Upper lobe of right lung (tissue), 1 donor: ENCODE results near the gene SEZ6L2. TPM values are rescaled to one million over a fixed set of nuclear protein-coding genes. Genes with fewer than 3 reads are reported as not detected.

Experiments
- ATAC-seq: fragments of 200-7000 bp; cut with Tn5 transposase; one replicate; pipeline ENCODE4 v1.9.1; 2020; ENCODE audit warnings: mild to moderate bottlenecking, moderate library complexity
- DNase-seq: peaks from one replicate; pipeline ENCODE4 v3.0.0-alpha.2; 2020
- H3K27ac ChIP-seq: fragments of 200-600 bp; one replicate; pipeline ENCODE4 v1.8.0; 2022
- H3K27me3 ChIP-seq: fragments of 200-600 bp; one replicate; pipeline ENCODE4 v1.8.0; 2022; ENCODE audit warnings: mild to moderate bottlenecking
- H3K36me3 ChIP-seq: fragments of 200-600 bp; one replicate; pipeline ENCODE4 v1.8.0; 2022
- H3K4me1 ChIP-seq: fragments of 200-600 bp; one replicate; pipeline ENCODE4 v1.8.0; 2022
- H3K4me3 ChIP-seq: fragments of 200-600 bp; one replicate; pipeline ENCODE4 v1.8.0; 2022; ENCODE audit warnings: mild to moderate bottlenecking
- H3K9me3 ChIP-seq: fragments of 200-600 bp; one replicate; pipeline ENCODE4 v1.8.0; 2022
- CTCF ChIP-seq: fragments of 200-600 bp; IDR thresholded peaks from one replicate; pipeline ENCODE4 v1.8.0; 2022; ENCODE audit warnings: antibody characterized with exemption
- intact Hi-C: fragments of 100-400 bp; cut with DNase I; formaldehyde crosslinking; loops from one replicate; pipeline ENCODE4 v1.11.0; 2022
- total RNA-seq: library from RNA; stranded (reverse); fragmentation: NEBNext Ultra II Directional; extraction: Animal tissue kit (Norgen Biotek cat#: 25700); gene quantifications from one replicate; pipeline ENCODE4 v1.2.1, GENCODE V29; 2021
- donor health status: DM: no; HTN: yes; CAD: no; lungs with severe emphysema.

The SEZ6L2 gene
- total RNA-seq, 1 donor from 2014 or later: 11.9 TPM

GRCh38 chr16:29908719-29909220, 9.4 kb upstream of the SEZ6L2 start:
- Histone ChIP-seq H3K9me3 (no peaks in the 10 kb centered on the region), H3K4me3 (no peak overlapping the region), H3K4me1 (no peaks in the 10 kb centered on the region), H3K36me3 (no peaks in the 10 kb centered on the region), H3K27me3 (no peaks in the 10 kb centered on the region), H3K27ac (no peak overlapping the region)
- DNase-seq (no peak), ATAC-seq (no peak)
- TF ChIP-seq CTCF: no peak
- intact Hi-C loops: no loop called here

- Histone ChIP-seq H3K36me3 (no peaks in the 10 kb centered on the region), H3K9me3 (no peaks in the 10 kb centered on the region), H3K4me1 (no peaks in the 10 kb centered on the region), H3K27me3 (no peaks in the 10 kb centered on the region), H3K27ac (no peak overlapping the region), H3K4me3 (no peak overlapping the region)
- DNase-seq (no peak), ATAC-seq (no peak)
- TF ChIP-seq CTCF: no peak
- intact Hi-C loops: no loop called here
These were observed 8.6 kb upstream of the SEZ6L2 start for GRCh38 chr16:29907973-29908372.

GRCh38 chr16:29906520-29907244, 7.3 kb upstream of the SEZ6L2 start:
- Histone ChIP-seq H3K4me1 (no peaks in the 10 kb centered on the region), H3K36me3 (no peaks in the 10 kb centered on the region), H3K9me3 (no peaks in the 10 kb centered on the region), H3K27ac (no peak overlapping the region), H3K4me3 (no peak overlapping the region), H3K27me3 (no peaks in the 10 kb centered on the region)
- no peak for ATAC-seq
- no peak for TF ChIP-seq CTCF
- no peak for DNase-seq
- intact Hi-C loops: no loop called here

- Histone ChIP-seq H3K27ac (no peak overlapping the region), H3K9me3 (no peaks in the 10 kb centered on the region), H3K4me1 (no peaks in the 10 kb centered on the region), H3K27me3 (no peaks in the 10 kb centered on the region), H3K4me3 (no peak overlapping the region), H3K36me3 (no peaks in the 10 kb centered on the region)
- no peak for TF ChIP-seq CTCF
- intact Hi-C loops: no loop called here
- ATAC-seq (no peak), DNase-seq (no peak)
These were observed 6.3 kb upstream of the SEZ6L2 start for GRCh38 chr16:29905668-29906067.

- H3K4me3 ChIP-seq: no peak overlapping the region
- H3K4me1 ChIP-seq: no peaks in the 10 kb centered on the region
- no peak overlapping the region for H3K27ac ChIP-seq
- DNase-seq: no peak
- H3K9me3 ChIP-seq: no peaks in the 10 kb centered on the region
- ATAC-seq: no peak
- H3K36me3 ChIP-seq: no peaks in the 10 kb centered on the region
- H3K27me3 ChIP-seq: no peaks in the 10 kb centered on the region
- TF ChIP-seq CTCF: no peak
- intact Hi-C loops: no loop called here
These were observed 5.6 kb upstream of the SEZ6L2 start for GRCh38 chr16:29904947-29905346.
